ENCODE data around the gene SOCS7.
A peak's percentile ranks its signal among the peaks of the same experiment; 100 is the strongest.

SOCS7 gene

DNA sequence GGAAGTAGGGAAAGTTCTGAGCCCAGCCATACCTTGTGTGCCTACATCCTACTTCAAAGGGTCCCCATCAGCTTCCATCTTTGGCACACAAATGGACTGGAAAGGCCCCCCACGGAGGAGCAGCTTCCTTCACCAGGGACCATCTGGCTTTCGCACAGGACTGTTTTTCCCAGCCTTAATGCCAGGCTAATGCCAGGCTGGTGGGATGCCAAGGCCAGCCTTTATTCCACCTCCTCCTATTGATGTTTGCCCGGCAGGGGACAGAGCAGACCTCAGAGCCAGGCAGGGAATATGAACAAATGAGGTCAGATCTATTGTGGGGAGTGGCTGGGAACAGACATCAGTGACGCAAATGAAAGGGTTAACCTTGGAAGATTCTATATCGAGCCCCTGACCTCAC is 13.6 kb upstream of the SOCS7 start:
- DNase-seq (ENCODE audit: low read depth, low spot score), result no peak

DNA sequence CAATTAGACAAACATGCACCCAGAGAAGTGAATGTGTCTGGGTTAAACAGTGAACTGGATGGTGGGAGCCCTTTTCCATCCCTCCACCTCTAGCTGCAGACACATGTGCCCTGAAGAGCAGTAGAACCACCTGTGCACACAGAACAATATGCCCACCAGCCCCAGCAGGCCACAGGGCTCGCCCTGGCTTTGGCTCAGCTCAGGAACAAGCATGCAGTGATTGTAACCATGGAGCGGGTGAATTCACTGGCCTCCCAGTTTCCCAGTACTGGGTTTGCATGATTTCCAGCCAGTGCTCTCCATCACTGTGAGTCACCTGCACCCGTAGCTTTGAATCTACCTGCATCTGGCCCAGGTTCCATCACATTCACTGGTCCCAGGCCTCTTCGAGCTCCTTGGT is 13.1 kb upstream of the SOCS7 start:
- DNase-seq (ENCODE audit: low read depth, low spot score), result no peak

DNA sequence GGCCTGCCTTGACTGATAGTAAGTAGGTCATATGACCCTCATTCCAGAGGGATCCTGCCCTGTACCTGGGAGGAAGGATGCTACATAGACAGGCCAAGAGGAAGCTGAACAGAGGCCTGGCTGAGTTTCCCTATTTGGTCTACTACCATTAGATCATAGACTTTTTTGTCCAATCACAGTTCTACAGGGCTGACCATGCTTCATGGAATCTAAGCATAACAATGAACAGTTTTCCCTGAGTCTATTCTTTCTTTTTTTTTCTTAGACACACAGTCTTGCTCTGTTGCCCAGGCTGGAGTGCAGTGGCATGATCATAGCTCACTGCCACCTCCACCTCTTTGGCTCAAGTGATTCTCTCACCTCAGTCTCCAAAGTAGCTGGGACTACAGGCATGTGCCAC is 11.8 kb upstream of the SOCS7 start:
- DNase-seq (ENCODE audit: low read depth, low spot score), result no peak

DNA sequence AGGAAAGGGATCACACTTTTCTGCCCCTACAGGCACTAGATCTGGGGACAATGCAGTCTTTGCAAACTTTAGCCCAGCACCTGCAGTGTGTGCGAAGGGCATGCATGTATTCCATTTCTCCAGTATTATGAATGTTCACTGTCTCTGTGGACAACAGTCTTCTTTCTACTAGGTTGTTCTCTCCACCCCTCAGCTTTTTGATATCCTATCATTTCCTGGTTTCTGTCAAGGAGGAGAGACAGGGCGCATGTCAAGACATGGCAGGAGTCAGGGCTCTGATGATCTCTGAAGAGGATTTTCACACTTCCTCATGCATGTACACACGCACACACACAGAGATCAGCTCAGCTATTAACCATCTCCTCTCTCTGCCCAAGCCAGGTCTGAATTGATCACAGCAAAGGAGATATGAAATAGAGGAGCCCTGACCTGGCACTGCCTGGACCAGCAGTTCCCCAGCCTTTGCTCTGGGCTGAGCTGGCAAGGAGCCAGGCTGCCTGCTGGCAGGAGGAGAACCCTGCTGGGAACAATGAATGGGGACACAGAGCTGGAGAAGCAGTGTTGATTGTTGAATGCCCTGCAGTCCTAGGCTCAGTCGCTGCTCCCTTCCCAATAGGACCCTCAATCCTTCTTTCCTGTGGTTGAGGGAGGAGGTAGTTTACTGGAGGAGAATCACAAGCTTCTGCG is 10.5 kb upstream of the SOCS7 start:
- peak; percentile 73 for DNase-seq (ENCODE audit: low read depth, low spot score)

DNA sequence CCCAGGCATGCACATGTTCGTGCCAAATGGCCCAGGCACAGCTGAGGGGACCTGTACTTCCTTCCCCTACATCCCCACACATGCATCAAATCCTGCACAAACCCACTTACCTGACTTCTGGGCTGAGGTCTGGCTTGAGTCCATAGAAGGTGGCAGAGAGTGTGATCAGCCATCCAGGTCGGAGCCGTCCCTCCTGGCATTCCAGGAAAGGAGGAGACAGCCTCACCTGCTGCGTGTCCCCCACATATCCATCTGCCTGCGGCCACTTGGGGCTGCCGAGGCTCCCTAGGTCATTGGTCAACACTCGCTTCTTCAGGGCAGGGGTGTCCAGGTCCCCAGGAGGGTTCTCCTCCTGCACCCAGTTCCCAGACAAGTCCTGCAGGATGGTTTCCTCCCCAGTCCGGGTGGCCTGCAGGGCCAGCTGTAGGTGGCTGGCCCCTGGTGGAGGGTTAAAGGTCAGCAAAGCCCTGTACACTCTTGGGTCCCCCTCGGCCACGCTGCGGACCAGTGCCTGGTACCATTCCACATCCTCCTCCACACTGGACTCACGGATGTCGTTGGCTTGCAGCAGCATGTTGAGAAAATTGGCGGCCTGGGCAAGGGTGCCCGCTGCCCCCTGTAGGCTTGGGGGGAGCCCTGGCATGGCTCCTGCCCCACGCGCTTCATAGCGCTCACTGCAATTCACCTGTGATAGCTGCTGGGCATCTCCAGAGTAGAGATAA is 8.6 kb upstream of the SOCS7 start:
- no peak for DNase-seq (ENCODE audit: low read depth, low spot score)

DNA sequence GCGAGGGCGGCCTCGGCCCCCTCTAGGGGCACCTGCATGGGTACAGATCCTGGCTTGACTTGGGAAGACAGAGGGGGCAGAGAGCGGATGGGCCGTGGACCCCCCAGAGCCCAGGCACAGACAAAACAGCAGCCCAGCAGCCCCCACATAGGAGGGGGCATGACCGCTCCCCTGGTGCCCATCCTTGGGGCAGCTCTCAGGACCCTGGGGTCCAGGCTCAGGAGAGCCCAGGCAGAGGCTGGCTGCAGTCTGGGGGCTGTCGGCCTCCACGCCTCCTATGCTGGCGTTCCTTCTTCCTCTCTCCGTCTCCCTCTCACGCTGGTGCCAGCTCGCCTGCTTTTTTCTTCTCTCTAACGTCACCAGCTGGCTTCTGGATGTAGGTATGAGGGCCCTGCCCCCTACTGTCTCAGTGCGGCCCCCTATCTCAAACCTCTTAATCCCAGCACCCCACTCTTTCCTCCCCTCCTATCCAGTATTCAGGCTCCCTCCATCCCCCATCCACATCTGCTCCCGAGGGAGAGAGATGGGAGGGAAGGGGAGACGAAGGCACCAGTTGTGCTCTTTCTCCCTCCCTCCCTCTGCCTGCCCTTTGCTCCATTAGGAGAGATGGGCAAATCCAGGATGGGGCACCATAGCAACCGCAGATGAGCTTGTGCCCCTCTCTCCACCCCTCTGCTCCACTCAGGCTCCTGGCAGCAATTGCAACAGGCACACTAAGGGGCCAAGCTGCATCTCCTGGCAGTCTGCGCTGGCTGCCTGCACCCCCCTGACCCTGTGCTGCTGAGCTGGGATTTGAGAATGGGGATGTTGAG is 7.8 kb upstream of the SOCS7 start, which contains the start of gene GPR179:
Gene GPR179 (minus strand): TSS at position 349 of the 812 bp plus-strand sequence. CDS start 167 bp downstream, at position 182.
- DNase-seq (ENCODE audit: low read depth, low spot score), result no peak

DNA sequence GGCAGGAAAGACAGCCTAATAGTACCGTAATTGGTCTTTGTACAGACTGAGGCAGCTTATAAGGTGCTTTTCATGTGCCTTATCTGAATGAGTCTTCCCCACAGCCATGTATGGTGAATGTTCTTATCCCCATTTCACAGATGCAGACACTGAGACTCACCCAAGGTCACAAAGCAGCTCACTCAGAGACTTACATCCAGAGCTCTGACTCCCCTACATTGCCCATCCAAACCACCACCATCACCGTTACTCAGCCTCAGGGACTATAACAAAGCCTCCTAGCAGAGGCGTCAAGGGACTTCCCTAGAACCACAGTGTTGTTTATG is 7.3 kb upstream of the SOCS7 start:
- no peak for DNase-seq (ENCODE audit: low read depth, low spot score)

DNA sequence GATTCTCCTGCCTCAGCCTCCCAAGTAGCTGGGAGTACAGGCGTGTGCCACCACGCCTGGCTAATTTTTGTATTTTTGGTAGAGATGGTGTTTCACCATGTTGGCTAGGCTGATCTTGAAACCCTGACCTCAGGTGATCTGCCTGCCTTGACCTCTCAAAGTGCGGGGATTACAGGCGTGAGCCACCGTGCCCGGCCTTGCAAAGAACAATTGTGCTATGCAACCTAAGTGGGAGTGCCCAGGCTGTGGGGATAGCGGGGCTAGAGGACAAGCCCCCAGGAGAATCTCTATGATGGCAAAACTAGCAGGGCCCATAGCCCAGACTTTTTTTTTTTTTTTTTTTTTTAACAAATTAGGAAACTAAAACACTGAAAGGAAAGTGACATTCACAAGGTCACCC is 5.9 kb upstream of the SOCS7 start:
- DNase-seq (ENCODE audit: low read depth, low spot score), result no peak

DNA sequence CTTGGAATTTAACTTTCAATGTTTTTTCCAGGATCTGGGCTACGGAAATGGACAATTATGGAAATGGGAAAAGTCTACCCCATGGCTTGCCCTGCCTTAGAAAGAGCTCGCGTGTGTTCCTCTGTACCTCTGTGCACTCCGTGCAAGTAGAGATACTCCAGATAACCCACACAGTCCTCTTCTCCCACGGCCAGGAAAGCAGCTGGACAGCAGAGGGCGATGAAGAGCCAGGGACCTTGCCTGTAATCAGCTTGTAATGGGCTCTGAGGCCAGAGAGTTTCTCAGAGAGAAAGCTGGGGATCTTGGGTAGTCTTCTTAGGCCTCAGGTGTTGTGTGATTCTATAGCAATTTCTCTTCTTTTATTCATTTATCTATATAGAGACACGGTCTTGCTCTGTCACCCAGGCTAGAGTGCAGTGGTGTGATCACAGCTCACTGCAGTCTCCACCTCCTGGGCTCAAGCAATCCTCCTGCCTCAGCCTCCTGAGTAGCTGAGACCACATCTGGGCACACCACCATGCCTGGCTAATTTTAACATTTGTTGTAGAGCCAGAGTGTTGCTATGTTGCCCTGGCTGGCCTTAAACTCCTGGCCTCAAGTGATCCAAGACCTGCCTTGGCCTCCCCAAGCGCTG is 2.4 kb upstream of the SOCS7 start:
- peak; percentile 90 for DNase-seq (ENCODE audit: low read depth, low spot score)

DNA sequence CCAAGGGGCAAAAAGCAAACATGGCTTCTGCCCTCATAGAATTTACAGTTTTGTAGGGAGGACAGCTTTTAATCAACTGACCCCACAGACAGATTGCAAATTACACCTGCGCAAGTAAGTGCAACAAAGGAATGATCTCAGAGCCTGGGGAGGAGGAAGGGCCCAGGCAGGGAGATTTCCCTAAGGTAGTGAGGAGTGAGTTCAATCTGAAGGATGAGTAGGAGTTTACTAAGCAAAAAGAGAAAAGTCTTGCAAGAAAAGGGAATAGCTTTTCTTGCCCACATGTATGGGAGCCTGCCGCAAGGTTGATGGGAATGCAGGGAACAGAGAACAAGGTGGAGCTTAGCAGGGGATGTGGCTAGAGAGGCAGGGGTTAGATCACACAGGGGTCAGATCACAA is 1.6 kb upstream of the SOCS7 start:
- DNase-seq (ENCODE audit: low read depth, low spot score), result no peak

DNA sequence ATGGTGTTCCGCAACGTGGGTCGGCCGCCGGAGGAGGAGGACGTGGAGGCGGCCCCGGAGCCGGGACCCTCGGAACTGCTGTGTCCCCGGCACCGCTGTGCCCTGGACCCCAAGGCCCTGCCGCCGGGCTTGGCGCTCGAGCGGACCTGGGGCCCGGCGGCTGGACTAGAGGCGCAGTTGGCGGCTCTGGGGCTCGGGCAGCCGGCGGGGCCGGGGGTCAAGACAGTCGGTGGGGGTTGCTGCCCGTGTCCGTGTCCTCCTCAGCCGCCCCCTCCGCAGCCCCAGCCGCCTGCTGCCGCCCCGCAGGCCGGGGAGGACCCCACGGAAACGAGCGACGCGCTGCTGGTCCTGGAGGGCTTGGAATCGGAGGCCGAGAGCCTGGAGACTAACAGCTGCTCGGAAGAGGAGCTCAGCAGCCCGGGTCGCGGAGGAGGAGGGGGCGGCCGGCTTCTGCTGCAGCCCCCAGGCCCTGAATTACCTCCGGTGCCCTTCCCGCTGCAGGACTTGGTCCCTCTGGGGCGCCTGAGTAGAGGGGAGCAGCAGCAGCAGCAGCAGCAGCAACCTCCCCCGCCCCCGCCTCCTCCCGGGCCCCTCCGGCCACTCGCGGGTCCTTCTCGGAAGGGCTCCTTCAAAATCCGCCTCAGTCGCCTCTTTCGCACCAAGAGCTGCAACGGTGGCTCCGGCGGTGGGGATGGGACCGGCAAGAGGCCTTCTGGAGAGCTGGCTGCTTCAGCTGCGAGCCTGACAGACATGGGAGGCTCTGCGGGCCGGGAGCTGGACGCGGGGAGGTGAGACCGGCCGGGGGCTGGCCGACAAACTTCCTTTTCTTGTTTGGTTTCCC is 821 bp downstream of the SOCS7 start:
- peak; percentile 59 for DNase-seq (ENCODE audit: low read depth, low spot score)

DNA sequence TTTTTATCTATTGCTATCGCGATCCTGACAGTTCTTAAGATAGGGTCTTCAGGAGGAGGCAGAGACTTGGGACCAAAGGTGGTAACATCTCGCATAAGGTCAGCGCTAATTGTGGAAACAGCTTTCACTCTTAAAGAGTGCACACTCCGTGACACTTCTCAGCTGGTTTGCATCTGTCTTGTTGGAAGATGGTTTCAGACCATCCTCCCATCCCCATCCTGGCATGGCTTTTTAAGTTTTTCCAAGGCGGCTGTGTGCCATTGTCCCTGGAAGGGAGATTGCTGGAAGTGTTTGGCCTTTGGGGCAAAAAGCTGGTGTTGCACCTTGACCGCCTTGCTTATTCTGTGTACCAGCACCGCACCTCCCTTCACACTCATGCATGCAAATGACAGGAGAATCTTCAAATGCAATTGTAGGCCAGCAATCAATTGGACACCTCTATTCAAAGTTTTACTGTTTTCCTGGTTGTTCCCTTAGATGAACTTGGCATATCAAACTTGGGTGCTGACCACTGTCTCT is 1.5 kb downstream of the SOCS7 start:
- DNase-seq (ENCODE audit: low read depth, low spot score), result peak; percentile 19

DNA sequence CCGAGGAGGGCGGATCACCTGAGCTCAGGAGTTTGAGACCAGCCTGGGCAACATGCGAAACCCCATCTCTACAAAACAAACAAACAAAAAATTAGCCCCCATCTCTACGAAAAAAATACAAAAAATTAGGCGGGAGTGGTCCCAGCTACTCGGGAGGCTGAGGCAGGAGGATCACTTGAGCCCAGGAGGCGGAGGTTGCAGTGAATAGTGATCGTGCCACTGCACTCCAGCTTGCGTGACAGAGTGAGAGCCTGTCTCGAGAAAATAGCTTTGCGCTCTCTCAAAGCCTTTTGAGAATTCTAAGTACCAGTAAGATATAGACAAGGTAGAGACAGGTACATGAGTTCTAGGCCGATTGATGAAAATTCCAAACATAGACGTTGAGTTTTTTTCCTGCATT is 2.0 kb downstream of the SOCS7 start:
- no peak for DNase-seq (ENCODE audit: low read depth, low spot score)

DNA sequence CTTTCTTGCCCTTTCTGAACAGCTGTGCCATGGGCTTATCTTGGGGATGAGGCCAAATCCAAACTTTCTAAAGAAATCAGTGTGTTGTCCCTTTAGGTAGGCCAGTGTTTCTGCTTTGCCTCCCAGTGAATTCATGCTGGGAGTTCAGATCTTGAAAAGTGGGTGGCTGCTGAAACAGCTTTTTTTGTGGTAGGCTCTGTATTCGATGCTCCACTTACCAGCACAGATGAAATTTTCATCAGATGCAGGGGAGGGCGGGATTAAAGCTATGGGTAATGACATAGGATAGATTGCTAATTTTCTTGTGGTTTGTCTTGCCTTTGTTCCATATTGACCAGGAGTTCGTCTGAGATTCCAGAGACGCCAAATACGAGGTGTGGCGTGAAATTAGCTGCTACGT is 2.8 kb downstream of the SOCS7 start:
- no peak for DNase-seq (ENCODE audit: low read depth, low spot score)

DNA sequence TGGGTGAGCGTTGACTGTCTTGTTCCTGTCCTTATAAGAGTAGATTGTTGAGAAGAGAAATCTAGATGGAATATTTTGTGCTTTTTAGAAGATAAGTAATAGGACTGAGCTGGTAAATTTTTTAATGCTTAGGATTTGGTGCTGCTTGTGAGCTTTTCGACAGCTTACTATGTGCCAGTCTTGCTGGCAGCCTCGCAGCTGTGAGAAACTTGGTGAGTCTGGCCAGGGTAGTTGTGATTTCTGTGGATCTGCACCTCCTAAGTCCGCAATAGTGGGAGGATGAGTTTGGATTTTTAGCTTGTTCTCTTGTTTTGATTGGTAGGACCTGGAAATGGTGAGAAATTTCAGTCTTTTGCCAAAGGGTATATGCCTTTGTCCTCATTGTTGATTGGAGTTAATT is 3.6 kb downstream of the SOCS7 start:
- no peak for DNase-seq (ENCODE audit: low read depth, low spot score)

DNA sequence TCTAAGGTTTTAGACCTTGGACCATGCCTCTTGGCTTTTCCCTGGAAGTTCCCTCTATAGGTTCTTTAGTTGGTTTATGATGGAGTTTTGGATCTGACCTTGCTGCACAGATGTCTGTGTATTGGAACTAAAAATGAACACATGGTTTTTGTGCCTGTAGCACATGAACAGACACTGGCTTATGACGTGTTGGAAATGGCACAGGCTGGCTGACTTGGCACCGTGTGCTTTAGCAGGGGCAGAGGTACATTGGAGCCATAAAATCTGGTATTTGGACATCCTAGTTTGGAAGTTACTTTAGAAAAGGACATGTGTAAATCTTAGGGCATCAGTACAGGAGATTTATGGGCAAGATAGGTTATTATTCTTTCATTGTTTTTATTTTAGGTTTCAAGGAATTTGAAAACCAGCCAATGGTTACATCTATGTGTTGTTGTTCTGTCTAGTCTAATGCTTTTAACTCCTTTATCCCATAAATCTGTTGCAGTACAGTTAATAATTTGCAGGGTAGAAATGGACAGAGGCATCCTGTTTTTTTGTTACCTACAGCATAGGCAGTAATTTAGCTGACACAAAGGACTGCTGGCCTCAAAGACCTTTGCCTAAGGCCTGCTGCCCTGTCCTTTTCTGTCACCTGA is 6.0 kb downstream of the SOCS7 start:
- no peak for DNase-seq (ENCODE audit: low read depth, low spot score)

DNA sequence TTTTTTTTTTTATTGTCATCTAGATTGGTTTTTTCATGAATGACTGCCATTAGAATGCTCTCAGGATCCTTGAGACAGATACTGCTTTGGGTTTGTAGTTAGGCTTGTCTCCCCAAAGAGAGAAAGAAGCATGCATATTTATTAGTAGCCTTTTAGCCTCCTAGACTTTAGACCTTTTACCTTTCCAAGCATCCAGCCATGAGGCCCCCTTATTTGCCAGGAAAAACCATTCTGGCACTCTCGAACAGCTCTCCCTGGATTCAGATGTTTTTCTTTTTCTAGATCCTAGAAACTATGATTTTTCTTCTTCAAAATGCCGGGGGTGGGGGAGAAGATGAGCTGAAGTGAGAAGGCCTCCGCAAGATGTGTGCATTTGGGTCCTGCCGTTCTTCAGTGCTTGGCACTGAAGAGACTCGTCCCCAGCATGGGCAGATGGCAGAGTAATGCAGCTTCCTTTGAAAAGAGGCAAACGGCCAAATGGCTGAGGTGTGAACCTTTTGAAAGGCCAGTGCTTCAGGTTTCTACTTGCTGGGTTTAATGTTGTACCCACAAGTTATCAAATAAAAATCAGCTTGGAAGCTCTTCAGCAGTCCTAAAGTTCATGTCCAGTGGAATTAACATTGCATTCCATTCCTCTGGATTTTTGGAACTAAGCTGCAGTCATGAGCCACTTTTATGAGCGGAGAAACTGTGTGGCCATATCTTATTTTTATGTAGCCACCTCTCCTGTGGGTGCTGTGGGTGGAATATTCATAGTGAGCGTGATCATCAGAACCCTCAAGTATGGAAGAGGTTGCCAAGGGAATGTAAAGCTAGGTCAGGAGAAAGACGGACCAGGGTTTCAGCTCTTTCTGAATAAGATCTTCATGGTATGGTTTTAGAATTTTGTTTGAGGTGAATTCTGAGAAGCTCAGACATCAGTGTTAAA is 7.2 kb downstream of the SOCS7 start:
- DNase-seq (ENCODE audit: low read depth, low spot score), result peak; percentile 20

DNA sequence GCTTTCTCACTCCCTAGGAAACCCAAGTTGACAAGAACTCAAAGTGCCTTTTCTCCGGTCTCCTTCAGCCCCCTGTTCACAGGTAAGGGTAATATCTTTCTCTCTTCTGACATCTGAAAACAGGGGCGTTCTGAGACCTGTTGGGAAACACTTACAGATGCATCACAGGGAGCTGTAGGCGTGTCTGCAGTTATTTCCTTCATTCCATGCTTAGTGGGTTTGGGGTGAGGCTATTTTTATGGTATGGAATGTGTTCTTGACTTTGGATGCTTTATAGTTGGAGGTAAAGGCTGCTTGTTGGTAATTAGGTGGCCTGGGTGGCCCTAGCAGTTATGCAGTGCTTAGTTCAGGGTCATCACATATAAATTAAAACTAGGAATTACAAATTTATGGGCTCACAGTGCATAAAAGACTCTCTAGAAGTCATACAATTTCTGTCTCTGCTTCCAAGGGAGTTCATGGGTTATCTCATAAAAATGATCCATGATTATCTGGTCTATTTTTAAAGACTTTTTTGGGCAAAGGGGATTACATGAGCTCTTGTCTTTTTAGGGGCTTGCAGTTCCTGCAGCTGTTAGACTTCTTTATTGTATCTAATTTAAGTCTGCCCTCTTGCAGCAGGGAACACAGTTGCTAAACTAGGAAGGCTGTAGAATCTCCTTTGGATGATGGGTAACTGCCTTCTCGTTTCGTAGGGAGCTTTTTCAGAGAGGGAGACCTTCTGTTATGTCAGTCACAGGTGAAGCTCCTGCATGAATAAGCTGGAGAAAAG is 10.2 kb downstream of the SOCS7 start:
- no peak for DNase-seq (ENCODE audit: low read depth, low spot score)

DNA sequence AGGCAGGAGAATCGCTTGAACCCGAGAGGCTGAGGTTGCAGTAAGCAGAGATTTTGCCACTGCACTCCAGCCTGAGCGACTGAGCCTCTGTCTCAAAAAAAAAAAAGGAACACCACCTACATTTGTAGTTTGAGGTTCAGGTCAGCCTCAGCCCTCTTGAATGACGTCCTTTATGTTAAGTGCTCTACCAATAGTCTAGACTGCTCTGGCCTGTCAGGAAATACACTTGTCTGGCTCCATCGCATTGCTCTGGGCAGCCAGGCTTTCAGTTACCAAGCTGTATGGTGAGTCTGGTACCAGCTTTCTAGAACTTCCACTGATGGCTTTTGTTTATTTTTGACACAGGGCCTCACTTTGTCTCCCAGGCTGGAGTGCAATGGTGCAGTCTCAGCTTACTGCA is 11.4 kb downstream of the SOCS7 start:
- no peak for DNase-seq (ENCODE audit: low read depth, low spot score)
